ENCODE data around the gene UTP4. TPM values are rescaled to one million over a fixed set of nuclear protein-coding genes. Genes with fewer than 3 reads are reported as not detected.

Gene UTP4
- polyA plus RNA-seq, 1 donor from 2014 or later, result 18.5 TPM

DNA sequence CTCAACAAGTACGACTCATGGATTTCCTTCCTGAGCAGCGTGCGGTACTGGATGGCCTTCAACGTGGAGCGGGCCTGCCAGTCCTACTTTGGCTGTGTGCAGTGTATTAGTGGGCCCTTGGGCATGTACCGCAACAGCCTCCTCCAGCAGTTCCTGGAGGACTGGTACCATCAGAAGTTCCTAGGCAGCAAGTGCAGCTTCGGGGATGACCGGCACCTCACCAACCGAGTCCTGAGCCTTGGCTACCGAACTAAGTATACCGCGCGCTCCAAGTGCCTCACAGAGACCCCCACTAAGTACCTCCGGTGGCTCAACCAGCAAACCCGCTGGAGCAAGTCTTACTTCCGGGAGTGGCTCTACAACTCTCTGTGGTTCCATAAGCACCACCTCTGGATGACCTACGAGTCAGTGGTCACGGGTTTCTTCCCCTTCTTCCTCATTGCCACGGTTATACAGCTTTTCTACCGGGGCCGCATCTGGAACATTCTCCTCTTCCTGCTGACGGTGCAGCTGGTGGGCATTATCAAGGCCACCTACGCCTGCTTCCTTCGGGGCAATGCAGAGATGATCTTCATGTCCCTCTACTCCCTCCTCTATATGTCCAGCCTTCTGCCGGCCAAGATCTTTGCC, 18.0 kb upstream of the UTP4 start:
- no peaks in the 10 kb centered on the region for H3K9me2 ChIP-seq (ENCODE audit: insufficient read depth, low read length)
- H3K4me2 ChIP-seq (ENCODE audit: low read length), result no peak overlapping the region
- H2AFZ ChIP-seq (ENCODE audit: low read depth, low read length), result no peak overlapping the region
- H3K9ac ChIP-seq (ENCODE audit: low read length), result no peak overlapping the region
- TF ChIP-seq POLR2AphosphoS5 (IDR thresholded peaks at IDR 0.05), result no peak
- TF ChIP-seq TAF1 (IDR thresholded peaks at IDR 0.05; ENCODE audit: low read depth), result no peak
- TF ChIP-seq EZH2 (IDR thresholded peaks at IDR 0.05; ENCODE audit: borderline replicate concordance, insufficient read depth, low read length, poor library complexity, severe bottlenecking), result no peak
- TF ChIP-seq, protein P1, sequence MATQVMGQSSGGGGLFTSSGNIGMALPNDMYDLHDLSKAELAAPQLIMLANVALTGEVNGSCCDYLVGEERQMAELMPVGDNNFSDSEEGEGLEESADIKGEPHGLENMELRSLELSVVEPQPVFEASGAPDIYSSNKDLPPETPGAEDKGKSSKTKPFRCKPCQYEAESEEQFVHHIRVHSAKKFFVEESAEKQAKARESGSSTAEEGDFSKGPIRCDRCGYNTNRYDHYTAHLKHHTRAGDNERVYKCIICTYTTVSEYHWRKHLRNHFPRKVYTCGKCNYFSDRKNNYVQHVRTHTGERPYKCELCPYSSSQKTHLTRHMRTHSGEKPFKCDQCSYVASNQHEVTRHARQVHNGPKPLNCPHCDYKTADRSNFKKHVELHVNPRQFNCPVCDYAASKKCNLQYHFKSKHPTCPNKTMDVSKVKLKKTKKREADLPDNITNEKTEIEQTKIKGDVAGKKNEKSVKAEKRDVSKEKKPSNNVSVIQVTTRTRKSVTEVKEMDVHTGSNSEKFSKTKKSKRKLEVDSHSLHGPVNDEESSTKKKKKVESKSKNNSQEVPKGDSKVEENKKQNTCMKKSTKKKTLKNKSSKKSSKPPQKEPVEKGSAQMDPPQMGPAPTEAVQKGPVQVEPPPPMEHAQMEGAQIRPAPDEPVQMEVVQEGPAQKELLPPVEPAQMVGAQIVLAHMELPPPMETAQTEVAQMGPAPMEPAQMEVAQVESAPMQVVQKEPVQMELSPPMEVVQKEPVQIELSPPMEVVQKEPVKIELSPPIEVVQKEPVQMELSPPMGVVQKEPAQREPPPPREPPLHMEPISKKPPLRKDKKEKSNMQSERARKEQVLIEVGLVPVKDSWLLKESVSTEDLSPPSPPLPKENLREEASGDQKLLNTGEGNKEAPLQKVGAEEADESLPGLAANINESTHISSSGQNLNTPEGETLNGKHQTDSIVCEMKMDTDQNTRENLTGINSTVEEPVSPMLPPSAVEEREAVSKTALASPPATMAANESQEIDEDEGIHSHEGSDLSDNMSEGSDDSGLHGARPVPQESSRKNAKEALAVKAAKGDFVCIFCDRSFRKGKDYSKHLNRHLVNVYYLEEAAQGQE (IDR thresholded peaks at IDR 0.05; ENCODE audit: borderline replicate concordance), result no peak
- no peak for TF ChIP-seq RAD21 (conservative IDR thresholded peaks at IDR 0.05)
- TF ChIP-seq, protein P2, sequence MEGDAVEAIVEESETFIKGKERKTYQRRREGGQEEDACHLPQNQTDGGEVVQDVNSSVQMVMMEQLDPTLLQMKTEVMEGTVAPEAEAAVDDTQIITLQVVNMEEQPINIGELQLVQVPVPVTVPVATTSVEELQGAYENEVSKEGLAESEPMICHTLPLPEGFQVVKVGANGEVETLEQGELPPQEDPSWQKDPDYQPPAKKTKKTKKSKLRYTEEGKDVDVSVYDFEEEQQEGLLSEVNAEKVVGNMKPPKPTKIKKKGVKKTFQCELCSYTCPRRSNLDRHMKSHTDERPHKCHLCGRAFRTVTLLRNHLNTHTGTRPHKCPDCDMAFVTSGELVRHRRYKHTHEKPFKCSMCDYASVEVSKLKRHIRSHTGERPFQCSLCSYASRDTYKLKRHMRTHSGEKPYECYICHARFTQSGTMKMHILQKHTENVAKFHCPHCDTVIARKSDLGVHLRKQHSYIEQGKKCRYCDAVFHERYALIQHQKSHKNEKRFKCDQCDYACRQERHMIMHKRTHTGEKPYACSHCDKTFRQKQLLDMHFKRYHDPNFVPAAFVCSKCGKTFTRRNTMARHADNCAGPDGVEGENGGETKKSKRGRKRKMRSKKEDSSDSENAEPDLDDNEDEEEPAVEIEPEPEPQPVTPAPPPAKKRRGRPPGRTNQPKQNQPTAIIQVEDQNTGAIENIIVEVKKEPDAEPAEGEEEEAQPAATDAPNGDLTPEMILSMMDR (IDR thresholded peaks at IDR 0.05; ENCODE audit: poor library complexity, severe bottlenecking), result no peak
- no peak for TF ChIP-seq SMC3 (conservative IDR thresholded peaks at IDR 0.05; ENCODE audit: poor library complexity)
- no peak for TF ChIP-seq MXI1 (conservative IDR thresholded peaks at IDR 0.05; ENCODE audit: poor library complexity, severe bottlenecking)
- TF ChIP-seq EP300 (conservative IDR thresholded peaks at IDR 0.05; ENCODE audit: poor library complexity, severe bottlenecking), result no peak
- no peak overlapping the region for H3K27ac ChIP-seq (ENCODE audit: low read length)
- no peaks in the 10 kb centered on the region for H3K27me3 ChIP-seq (ENCODE audit: insufficient read depth, low read depth, low read length)
- no peaks in the 10 kb centered on the region for H4K20me1 ChIP-seq (ENCODE audit: insufficient read depth)
- H3K36me3 ChIP-seq (ENCODE audit: insufficient read depth, low read length), result peaks cover 15% of the 10 kb centered on the region
- H3F3A ChIP-seq (ENCODE audit: insufficient read depth, low read length, poor library complexity, severe bottlenecking), result no peaks in the 10 kb centered on the region
- peaks cover 27% of the 10 kb centered on the region for H3K79me2 ChIP-seq (replicated peaks; ENCODE audit: insufficient read depth, low read length)
- no peaks in the 10 kb centered on the region for H3K9me3 ChIP-seq (ENCODE audit: low read length)
- no peak overlapping the region for H3K4me3 ChIP-seq (ENCODE audit: low read length)

DNA sequence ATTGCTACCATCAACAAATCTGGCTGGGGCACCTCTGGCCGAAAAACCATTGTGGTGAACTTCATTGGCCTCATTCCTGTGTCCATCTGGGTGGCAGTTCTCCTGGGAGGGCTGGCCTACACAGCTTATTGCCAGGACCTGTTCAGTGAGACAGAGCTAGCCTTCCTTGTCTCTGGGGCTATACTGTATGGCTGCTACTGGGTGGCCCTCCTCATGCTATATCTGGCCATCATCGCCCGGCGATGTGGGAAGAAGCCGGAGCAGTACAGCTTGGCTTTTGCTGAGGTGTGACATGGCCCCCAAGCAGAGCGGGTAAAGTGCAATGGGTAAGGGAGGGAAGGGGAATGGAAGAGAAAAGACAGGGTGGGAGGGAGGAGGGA, 17.5 kb upstream of the UTP4 start:
- no peaks in the 10 kb centered on the region for H3K27me3 ChIP-seq (ENCODE audit: insufficient read depth, low read depth, low read length)
- H3K9me3 ChIP-seq (ENCODE audit: low read length), result no peaks in the 10 kb centered on the region
- peaks cover 23% of the 10 kb centered on the region for H3K79me2 ChIP-seq (replicated peaks; ENCODE audit: insufficient read depth, low read length)
- TF ChIP-seq POLR2AphosphoS5 (IDR thresholded peaks at IDR 0.05) (no peak), SMC3 (conservative IDR thresholded peaks at IDR 0.05; ENCODE audit: poor library complexity) (no peak), TAF1 (IDR thresholded peaks at IDR 0.05; ENCODE audit: low read depth) (no peak), RAD21 (conservative IDR thresholded peaks at IDR 0.05) (no peak), MXI1 (conservative IDR thresholded peaks at IDR 0.05; ENCODE audit: poor library complexity, severe bottlenecking) (no peak), EZH2 (IDR thresholded peaks at IDR 0.05; ENCODE audit: borderline replicate concordance, insufficient read depth, low read length, poor library complexity, severe bottlenecking) (no peak), EP300 (conservative IDR thresholded peaks at IDR 0.05; ENCODE audit: poor library complexity, severe bottlenecking) (no peak)
- TF ChIP-seq, protein P1 (IDR thresholded peaks at IDR 0.05; ENCODE audit: borderline replicate concordance), result no peak
- TF ChIP-seq, protein P2 (IDR thresholded peaks at IDR 0.05; ENCODE audit: poor library complexity, severe bottlenecking), result no peak
- H4K20me1 ChIP-seq (ENCODE audit: insufficient read depth), result no peaks in the 10 kb centered on the region
- H2AFZ ChIP-seq (ENCODE audit: low read depth, low read length), result no peak overlapping the region
- no peak overlapping the region for H3K9ac ChIP-seq (ENCODE audit: low read length)
- no peak overlapping the region for H3K27ac ChIP-seq (ENCODE audit: low read length)
- H3F3A ChIP-seq (ENCODE audit: insufficient read depth, low read length, poor library complexity, severe bottlenecking), result no peaks in the 10 kb centered on the region
- H3K36me3 ChIP-seq (ENCODE audit: insufficient read depth, low read length), result peaks cover 12% of the 10 kb centered on the region
- no peak overlapping the region for H3K4me2 ChIP-seq (ENCODE audit: low read length)
- no peaks in the 10 kb centered on the region for H3K9me2 ChIP-seq (ENCODE audit: insufficient read depth, low read length)
- H3K4me3 ChIP-seq (ENCODE audit: low read length), result no peak overlapping the region
